ENCODE data around the gene BAHD1. TPM values are rescaled to one million over a fixed set of nuclear protein-coding genes. Genes with fewer than 3 reads are reported as not detected.

The BAHD1 gene
- total and polyA plus RNA-seq, 2 donors (not counting 3 experiments of a cell fraction or from before 2014, with no cell fraction given): 6.3 to 19.1 TPM

DNA sequence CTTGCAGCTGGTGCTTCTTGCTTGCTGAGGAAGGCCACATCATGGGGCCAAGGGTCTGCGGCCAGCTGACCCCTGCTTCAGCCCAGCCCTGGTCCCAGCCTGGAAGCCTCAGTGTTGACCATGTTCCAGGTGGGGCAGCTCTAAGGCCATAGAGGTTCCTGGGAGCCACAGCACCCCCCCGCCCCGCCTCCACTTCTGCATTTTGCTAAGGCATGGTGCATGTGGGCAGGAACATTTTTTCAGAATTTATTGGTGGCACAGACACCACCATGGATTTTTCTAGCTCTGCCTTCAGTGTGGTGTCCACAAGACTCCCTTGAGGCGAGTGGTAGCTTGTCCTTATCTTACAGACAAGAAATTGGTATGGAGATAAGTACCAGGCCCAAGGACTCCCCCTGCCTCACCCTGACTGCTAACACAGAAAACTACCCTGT lies 28.2 kb downstream of the BAHD1 start:
- Histone ChIP-seq H3K79me2 (ENCODE audit: control insufficient read depth, insufficient read depth, low read length) (no peaks in the 10 kb centered on the region), H3K4me3 (replicated peaks in 1 of 3; ENCODE audit: insufficient read depth in 1 of 3, low read depth in 1 of 3, low read length in 3 of 3) (no peak overlapping the region), H3K4me1 (ENCODE audit: control insufficient read depth, extremely low read depth, insufficient read depth, low read length) (peaks cover 6% of the 10 kb centered on the region), H3K9me3 (replicated peaks; ENCODE audit: control insufficient read depth, insufficient read depth, low read length) (no peaks in the 10 kb centered on the region), H3K27me3 (ENCODE audit: control insufficient read depth in 2 of 2, insufficient read depth in 2 of 2, low read length in 2 of 2) (no peaks in the 10 kb centered on the region), H3K9me1 (replicated peaks; ENCODE audit: control insufficient read depth, extremely low read depth, insufficient read depth, low read length) (no peaks in the 10 kb centered on the region), H3K4me2 (ENCODE audit: insufficient read depth, low read length) (no peak overlapping the region), H2AFZ (ENCODE audit: low read depth, low read length) (no peak overlapping the region), H3K27ac (ENCODE audit: insufficient read depth, low read depth, low read length) (no peak overlapping the region), H3K36me3 (ENCODE audit: control insufficient read depth in 2 of 2, extremely low read depth in 1 of 2, insufficient read depth in 2 of 2, low read length in 2 of 2) (peaks cover 0 to 13% of the 10 kb centered on the region in 2 experiments), H4K20me1 (replicated peaks; ENCODE audit: control insufficient read depth, extremely low read depth, insufficient read depth, low read length) (no peaks in the 10 kb centered on the region), H3K9ac (replicated peaks; ENCODE audit: extremely low read depth, insufficient read depth, low read length) (no peak overlapping the region)
- CTCF ChIA-PET: interaction anchor here (0.6 to 2.0 kb wide), 5 partner anchors 11 to 46 kb away, joined by 3 to 6 read pairs (median 4); no protein-coding TSS in a partner anchor
- intact Hi-C loops (cut with micrococcal nuclease) (no loop called here), dilution Hi-C loops (cut with MboI; ENCODE audit: extremely low pct_ligation_motif_present, low sequenced_read_pairs) (no loop called here)
- TF ChIP-seq, protein P1, sequence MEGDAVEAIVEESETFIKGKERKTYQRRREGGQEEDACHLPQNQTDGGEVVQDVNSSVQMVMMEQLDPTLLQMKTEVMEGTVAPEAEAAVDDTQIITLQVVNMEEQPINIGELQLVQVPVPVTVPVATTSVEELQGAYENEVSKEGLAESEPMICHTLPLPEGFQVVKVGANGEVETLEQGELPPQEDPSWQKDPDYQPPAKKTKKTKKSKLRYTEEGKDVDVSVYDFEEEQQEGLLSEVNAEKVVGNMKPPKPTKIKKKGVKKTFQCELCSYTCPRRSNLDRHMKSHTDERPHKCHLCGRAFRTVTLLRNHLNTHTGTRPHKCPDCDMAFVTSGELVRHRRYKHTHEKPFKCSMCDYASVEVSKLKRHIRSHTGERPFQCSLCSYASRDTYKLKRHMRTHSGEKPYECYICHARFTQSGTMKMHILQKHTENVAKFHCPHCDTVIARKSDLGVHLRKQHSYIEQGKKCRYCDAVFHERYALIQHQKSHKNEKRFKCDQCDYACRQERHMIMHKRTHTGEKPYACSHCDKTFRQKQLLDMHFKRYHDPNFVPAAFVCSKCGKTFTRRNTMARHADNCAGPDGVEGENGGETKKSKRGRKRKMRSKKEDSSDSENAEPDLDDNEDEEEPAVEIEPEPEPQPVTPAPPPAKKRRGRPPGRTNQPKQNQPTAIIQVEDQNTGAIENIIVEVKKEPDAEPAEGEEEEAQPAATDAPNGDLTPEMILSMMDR (IDR thresholded peaks at IDR 0.05; ENCODE audit: extremely low read depth in 1 of 2, insufficient read depth in 1 of 2, low read depth in 1 of 2, low read length in 2 of 2): no peak
- no peak for TF ChIP-seq FOS (IDR thresholded peaks at IDR 0.05; ENCODE audit: borderline replicate concordance, insufficient read depth, low read length)
- TF ChIP-seq MYC (IDR thresholded peaks at IDR 0.05; ENCODE audit: low read depth, low read length): no peak
- TF ChIP-seq, protein P2, sequence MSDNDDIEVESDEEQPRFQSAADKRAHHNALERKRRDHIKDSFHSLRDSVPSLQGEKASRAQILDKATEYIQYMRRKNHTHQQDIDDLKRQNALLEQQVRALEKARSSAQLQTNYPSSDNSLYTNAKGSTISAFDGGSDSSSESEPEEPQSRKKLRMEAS (IDR thresholded peaks at IDR 0.05; ENCODE audit: insufficient read depth, insufficient read length): no peak
- no peak for TF ChIP-seq POLR2AphosphoS5 (IDR thresholded peaks at IDR 0.05; ENCODE audit: insufficient read depth, low read depth, low read length)
- no peak for TF ChIP-seq EZH2 (IDR thresholded peaks at IDR 0.05; ENCODE audit: borderline replicate concordance, low read depth, low read length, severe bottlenecking)
- TF ChIP-seq GATA2 (IDR thresholded peaks at IDR 0.05; ENCODE audit: insufficient read depth, insufficient read length, low read depth, low read length): no peak
- no peak for TF ChIP-seq JUN (IDR thresholded peaks at IDR 0.05; ENCODE audit: borderline replicate concordance, insufficient read depth, insufficient read length, low read depth)
- no peak for TF ChIP-seq POLR2A (IDR thresholded peaks at IDR 0.05; ENCODE audit: low read depth, low read length)
- FAIRE-seq (no peak), DNase-seq (ENCODE audit: low read depth, low spot score) (no peak)
- POLR2A ChIA-PET: no interaction called here
- BruUV-seq (replicated peaks): no TSS peak
